Measurements from ENCODE around the gene SMIM28.
"Not testable (repeated sequence)": the region's sequence is repeated elsewhere in the genome, so short reads cannot be mapped to it uniquely, and the experiment has no call there.

Gene SMIM28

GRCh38 chr6:138377844-138378243, at the start of gene SMIM28:
SMIM28 (plus strand) TSS chr6:138377905; CDS start chr6:138378073, 168 bp downstream.
- no peak for DNase-seq (ENCODE audit: low read depth)

- no peak for DNase-seq (ENCODE audit: low read depth)
Observed at GRCh38 chr6:138328210-138328609, 49.5 kb upstream of the SMIM28 start.

- DNase-seq (ENCODE audit: low read depth), result no peak
Observed at GRCh38 chr6:138330763-138331162, 46.9 kb upstream of the SMIM28 start.

- DNase-seq (ENCODE audit: low read depth), result no peak
Observed at GRCh38 chr6:138331444-138331843, 46.3 kb upstream of the SMIM28 start.

GRCh38 chr6:138331984-138332383, 45.7 kb upstream of the SMIM28 start:
- DNase-seq (ENCODE audit: low read depth), result no peak

- no peak for DNase-seq (ENCODE audit: low read depth)
Observed at GRCh38 chr6:138334000-138334399, 43.7 kb upstream of the SMIM28 start.

GRCh38 chr6:138334963-138335362, 42.7 kb upstream of the SMIM28 start:
- no peak for DNase-seq (ENCODE audit: low read depth)

GRCh38 chr6:138336221-138336620, 41.5 kb upstream of the SMIM28 start:
- DNase-seq (ENCODE audit: low read depth), result no peak

- no peak for DNase-seq (ENCODE audit: low read depth)
Observed at GRCh38 chr6:138337076-138337475, 40.6 kb upstream of the SMIM28 start.

- DNase-seq (ENCODE audit: low read depth), result no peak
Observed at GRCh38 chr6:138339024-138339423, 38.7 kb upstream of the SMIM28 start.

- no peak for DNase-seq (ENCODE audit: low read depth)
Observed at GRCh38 chr6:138341176-138341575, 36.5 kb upstream of the SMIM28 start.

- DNase-seq (ENCODE audit: low read depth), result no peak
Observed at GRCh38 chr6:138343112-138343511, 34.6 kb upstream of the SMIM28 start.

- no peak for DNase-seq (ENCODE audit: low read depth)
Observed at GRCh38 chr6:138345565-138346285, 32.0 kb upstream of the SMIM28 start.

- DNase-seq (ENCODE audit: low read depth), result no peak
Observed at GRCh38 chr6:138346302-138347195, 31.2 kb upstream of the SMIM28 start.

- no peak for DNase-seq (ENCODE audit: low read depth)
Observed at GRCh38 chr6:138347864-138348263, 29.8 kb upstream of the SMIM28 start.

- no peak for DNase-seq (ENCODE audit: low read depth)
Observed at GRCh38 chr6:138349891-138350290, 27.8 kb upstream of the SMIM28 start.

GRCh38 chr6:138357928-138358327, 19.8 kb upstream of the SMIM28 start:
- DNase-seq (ENCODE audit: low read depth), result no peak

- DNase-seq (ENCODE audit: low read depth), result not testable (repeated sequence)
Observed at GRCh38 chr6:138368684-138369083, 9.0 kb upstream of the SMIM28 start.

GRCh38 chr6:138370631-138371451, 6.9 kb upstream of the SMIM28 start:
- DNase-seq (ENCODE audit: low read depth), result no peak

GRCh38 chr6:138371452-138371711, 6.3 kb upstream of the SMIM28 start:
- no peak for DNase-seq (ENCODE audit: low read depth)

- no peak for DNase-seq (ENCODE audit: low read depth)
Observed at GRCh38 chr6:138371720-138372119, 6.0 kb upstream of the SMIM28 start.

GRCh38 chr6:138372711-138373463, 4.8 kb upstream of the SMIM28 start:
- no peak for DNase-seq (ENCODE audit: low read depth)
